Measurements from ENCODE around the gene NFX1. TPM values are rescaled to one million over a fixed set of nuclear protein-coding genes. Genes with fewer than 3 reads are reported as not detected.

The NFX1 gene
- polyA plus RNA-seq, 3 donors: 4.3 to 26.3 (median 8.1) TPM

- H3K36me3 ChIP-seq (replicated peaks in 1 of 2; ENCODE audit: control insufficient read depth in 1 of 2, insufficient read depth in 2 of 2, low read length in 2 of 2): peaks cover 20 to 62% of the 10 kb centered on the region in 2 donors
- Mint-ChIP-seq H3K9me3 (no peaks in the 10 kb centered on the region), H3K4me3 (no peak overlapping the region), H3K27me3 (ENCODE audit: low read depth in 3 of 3) (no peaks in the 10 kb centered on the region), H3K4me1 (peaks cover 57% of the 10 kb centered on the region), H3K36me3 (peaks cover 49 to 54% of the 10 kb centered on the region in 2 donors), H3K27ac (peak overlapping the region in 3 of 7 donors; percentile 3 to 72 (median 56))
- H3K79me2 ChIP-seq (ENCODE audit: insufficient read depth, low read length): peaks cover 81% of the 10 kb centered on the region
- intact Hi-C loops (cut with micrococcal nuclease): loop anchor here in 1 of 2 donors (10.0 kb wide), 1 partner anchor 181 kb away; the partner anchor contains the start of gene NOL6
- H3K4me1 ChIP-seq (ENCODE audit: control insufficient read depth in 1 of 2, insufficient read depth in 2 of 2, low read length in 2 of 2): peaks cover 39 to 48% of the 10 kb centered on the region in 2 donors
- H3K9ac ChIP-seq (ENCODE audit: insufficient read depth, low read length, poor library complexity, severe bottlenecking): no peak overlapping the region
- no peak overlapping the region for H3K4me2 ChIP-seq (replicated peaks; ENCODE audit: extremely low read depth, low read length, poor library complexity, severe bottlenecking)
- peak overlapping the region in 1 of 2 donors; percentile 100 for H3K27ac ChIP-seq (ENCODE audit: low read depth in 1 of 2, low read length in 2 of 2)
- TF ChIP-seq, protein P1, sequence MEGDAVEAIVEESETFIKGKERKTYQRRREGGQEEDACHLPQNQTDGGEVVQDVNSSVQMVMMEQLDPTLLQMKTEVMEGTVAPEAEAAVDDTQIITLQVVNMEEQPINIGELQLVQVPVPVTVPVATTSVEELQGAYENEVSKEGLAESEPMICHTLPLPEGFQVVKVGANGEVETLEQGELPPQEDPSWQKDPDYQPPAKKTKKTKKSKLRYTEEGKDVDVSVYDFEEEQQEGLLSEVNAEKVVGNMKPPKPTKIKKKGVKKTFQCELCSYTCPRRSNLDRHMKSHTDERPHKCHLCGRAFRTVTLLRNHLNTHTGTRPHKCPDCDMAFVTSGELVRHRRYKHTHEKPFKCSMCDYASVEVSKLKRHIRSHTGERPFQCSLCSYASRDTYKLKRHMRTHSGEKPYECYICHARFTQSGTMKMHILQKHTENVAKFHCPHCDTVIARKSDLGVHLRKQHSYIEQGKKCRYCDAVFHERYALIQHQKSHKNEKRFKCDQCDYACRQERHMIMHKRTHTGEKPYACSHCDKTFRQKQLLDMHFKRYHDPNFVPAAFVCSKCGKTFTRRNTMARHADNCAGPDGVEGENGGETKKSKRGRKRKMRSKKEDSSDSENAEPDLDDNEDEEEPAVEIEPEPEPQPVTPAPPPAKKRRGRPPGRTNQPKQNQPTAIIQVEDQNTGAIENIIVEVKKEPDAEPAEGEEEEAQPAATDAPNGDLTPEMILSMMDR (IDR thresholded peaks at IDR 0.05): no peak
- no CpG with 5 or more reads among the region's 2 CpGs for WGBS (ENCODE audit: insufficient coverage)
- DNase-seq: no peak
- no peak overlapping the region for H2AFZ ChIP-seq (ENCODE audit: insufficient read depth, low read depth, low read length, poor library complexity, severe bottlenecking)
- no peaks in the 10 kb centered on the region for H3K27me3 ChIP-seq (ENCODE audit: control insufficient read depth in 2 of 2, insufficient read depth in 2 of 2, low read length in 2 of 2)
- peaks cover 5% of the 10 kb centered on the region for H4K20me1 ChIP-seq (ENCODE audit: insufficient read depth, low read length)
- H3K9me3 ChIP-seq (replicated peaks in 1 of 2; ENCODE audit: control insufficient read depth in 1 of 2, insufficient read depth in 1 of 2, low read length in 2 of 2): no peaks in the 10 kb centered on the region
- no peak overlapping the region for H3K4me3 ChIP-seq (replicated peaks in 1 of 3; ENCODE audit: low read depth in 2 of 3, low read length in 3 of 3)
Measured at GRCh38 chr9:33293782-33294181, 3.5 kb downstream of the NFX1 start.

DNA sequence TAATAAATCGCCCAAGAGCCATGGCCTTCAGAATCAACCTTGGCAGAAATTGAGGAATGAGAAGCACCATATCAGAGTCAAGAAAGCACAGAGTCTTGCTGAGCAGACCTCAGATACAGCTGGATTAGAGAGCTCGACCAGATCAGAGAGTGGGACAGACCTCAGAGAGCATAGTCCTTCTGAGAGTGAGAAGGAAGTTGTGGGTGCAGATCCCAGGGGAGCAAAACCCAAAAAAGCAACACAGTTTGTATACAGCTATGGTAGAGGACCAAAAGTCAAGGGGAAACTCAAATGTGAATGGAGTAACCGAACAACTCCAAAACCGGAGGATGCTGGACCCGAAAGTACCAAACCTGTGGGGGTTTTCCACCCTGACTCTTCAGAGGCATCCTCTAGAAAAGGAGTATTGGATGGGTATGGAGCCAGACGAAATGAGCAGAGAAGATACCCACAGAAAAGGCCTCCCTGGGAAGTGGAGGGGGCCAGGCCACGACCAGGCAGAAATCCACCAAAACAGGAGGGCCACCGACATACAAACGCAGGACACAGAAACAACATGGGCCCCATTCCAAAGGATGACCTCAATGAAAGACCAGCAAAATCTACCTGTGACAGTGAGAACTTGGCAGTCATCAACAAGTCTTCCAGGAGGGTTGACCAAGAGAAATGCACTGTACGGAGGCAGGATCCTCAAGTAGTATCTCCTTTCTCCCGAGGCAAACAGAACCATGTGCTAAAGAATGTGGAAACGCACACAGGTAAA, 4.5 kb downstream of the NFX1 start:
- Mint-ChIP-seq H3K9me3 (no peaks in the 10 kb centered on the region), H3K4me1 (peaks cover 61% of the 10 kb centered on the region), H3K27me3 (ENCODE audit: low read depth in 3 of 3) (no peaks in the 10 kb centered on the region), H3K27ac (peak overlapping the region in 6 of 7 donors; percentile 37 to 81 (median 72)), H3K4me3 (no peak overlapping the region), H3K36me3 (peaks cover 58 to 64% of the 10 kb centered on the region in 2 donors)
- WGBS (ENCODE audit: insufficient coverage): 100% methylated on average over 4 of the region's 12 CpGs
- Histone ChIP-seq H3K9ac (ENCODE audit: insufficient read depth, low read length, poor library complexity, severe bottlenecking) (no peak overlapping the region), H3K79me2 (ENCODE audit: insufficient read depth, low read length) (peaks cover 92% of the 10 kb centered on the region), H3K4me2 (replicated peaks; ENCODE audit: extremely low read depth, low read length, poor library complexity, severe bottlenecking) (no peak overlapping the region), H3K4me1 (ENCODE audit: control insufficient read depth in 1 of 2, insufficient read depth in 2 of 2, low read length in 2 of 2) (peaks cover 31 to 39% of the 10 kb centered on the region in 2 donors), H3K27ac (ENCODE audit: low read depth in 1 of 2, low read length in 2 of 2) (peak overlapping the region in 1 of 2 donors; percentile 100), H4K20me1 (ENCODE audit: insufficient read depth, low read length) (peaks cover 5% of the 10 kb centered on the region), H3K4me3 (replicated peaks in 1 of 3; ENCODE audit: low read depth in 2 of 3, low read length in 3 of 3) (no peak overlapping the region), H3K9me3 (replicated peaks in 1 of 2; ENCODE audit: control insufficient read depth in 1 of 2, insufficient read depth in 1 of 2, low read length in 2 of 2) (no peaks in the 10 kb centered on the region), H2AFZ (ENCODE audit: insufficient read depth, low read depth, low read length, poor library complexity, severe bottlenecking) (no peak overlapping the region), H3K27me3 (ENCODE audit: control insufficient read depth in 2 of 2, insufficient read depth in 2 of 2, low read length in 2 of 2) (no peaks in the 10 kb centered on the region), H3K36me3 (replicated peaks in 1 of 2; ENCODE audit: control insufficient read depth in 1 of 2, insufficient read depth in 2 of 2, low read length in 2 of 2) (peaks cover 25 to 71% of the 10 kb centered on the region in 2 donors)
- intact Hi-C loops (cut with micrococcal nuclease): loop anchor here in 1 of 2 donors (10.0 kb wide), 1 partner anchor 180 kb away; the partner anchor contains the start of gene NOL6
- DNase-seq: no peak
- TF ChIP-seq, protein P1 (IDR thresholded peaks at IDR 0.05): no peak

All from CD14-positive monocyte (primary cell).